ENCODE measurements around the gene WWP2.

DNA sequence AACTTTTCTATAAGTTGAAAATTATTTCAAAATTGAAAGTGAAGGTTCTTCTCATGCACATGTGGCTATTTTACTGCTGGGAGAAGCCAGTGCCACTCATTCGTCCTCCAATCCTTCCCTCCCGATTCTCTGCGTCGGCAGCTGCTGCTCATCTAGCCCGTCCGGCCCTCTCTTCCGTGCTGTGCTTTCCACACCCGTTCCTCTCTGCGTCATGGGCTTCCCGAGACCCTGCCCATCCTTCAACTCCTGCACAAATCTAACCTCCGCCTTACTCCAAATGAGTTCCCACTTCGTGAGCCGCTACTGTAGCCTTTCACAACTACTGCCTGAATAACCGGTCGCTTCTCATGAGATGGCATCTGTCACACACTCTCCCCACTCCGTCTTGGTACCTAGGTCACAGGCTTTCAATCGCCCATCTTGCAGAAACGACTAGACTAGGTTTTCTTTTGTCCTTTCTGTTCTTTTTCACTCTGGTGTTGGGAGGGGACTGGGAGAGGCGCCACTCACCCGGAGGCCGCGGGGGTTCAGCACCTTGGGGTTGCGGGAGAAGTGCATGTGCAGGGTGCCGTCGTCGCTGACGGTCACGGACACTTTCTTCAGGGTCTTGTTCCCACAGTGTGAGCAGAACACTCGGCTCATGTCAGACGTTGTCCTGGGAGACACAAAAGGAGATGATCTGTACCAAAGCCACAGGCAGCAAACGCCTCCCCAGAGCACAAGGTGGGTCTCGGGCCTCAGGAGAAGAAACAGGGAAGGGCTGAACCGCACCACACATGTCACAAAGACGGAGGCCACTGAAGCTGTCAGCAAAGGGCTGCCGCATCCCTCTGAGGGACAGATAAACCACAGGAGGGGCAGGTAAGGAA lies 17.5 kb upstream of the WWP2 start:
- TF ChIP-seq POLR2A (IDR thresholded peaks at IDR 0.05) = no peak
- TF ChIP-seq, protein P1, sequence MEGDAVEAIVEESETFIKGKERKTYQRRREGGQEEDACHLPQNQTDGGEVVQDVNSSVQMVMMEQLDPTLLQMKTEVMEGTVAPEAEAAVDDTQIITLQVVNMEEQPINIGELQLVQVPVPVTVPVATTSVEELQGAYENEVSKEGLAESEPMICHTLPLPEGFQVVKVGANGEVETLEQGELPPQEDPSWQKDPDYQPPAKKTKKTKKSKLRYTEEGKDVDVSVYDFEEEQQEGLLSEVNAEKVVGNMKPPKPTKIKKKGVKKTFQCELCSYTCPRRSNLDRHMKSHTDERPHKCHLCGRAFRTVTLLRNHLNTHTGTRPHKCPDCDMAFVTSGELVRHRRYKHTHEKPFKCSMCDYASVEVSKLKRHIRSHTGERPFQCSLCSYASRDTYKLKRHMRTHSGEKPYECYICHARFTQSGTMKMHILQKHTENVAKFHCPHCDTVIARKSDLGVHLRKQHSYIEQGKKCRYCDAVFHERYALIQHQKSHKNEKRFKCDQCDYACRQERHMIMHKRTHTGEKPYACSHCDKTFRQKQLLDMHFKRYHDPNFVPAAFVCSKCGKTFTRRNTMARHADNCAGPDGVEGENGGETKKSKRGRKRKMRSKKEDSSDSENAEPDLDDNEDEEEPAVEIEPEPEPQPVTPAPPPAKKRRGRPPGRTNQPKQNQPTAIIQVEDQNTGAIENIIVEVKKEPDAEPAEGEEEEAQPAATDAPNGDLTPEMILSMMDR (IDR thresholded peaks at IDR 0.05) = no peak

Data from body of pancreas (tissue), 4 donors.